Measurements from ENCODE around the gene STK39.
A peak's percentile ranks its signal among the peaks of the same experiment; 100 is the strongest.

The STK39 gene

GRCh38 chr2:168241746-168242145 lies 5.6 kb downstream of the STK39 start:
- no peak for DNase-seq (ENCODE audit: low spot score)

DNA sequence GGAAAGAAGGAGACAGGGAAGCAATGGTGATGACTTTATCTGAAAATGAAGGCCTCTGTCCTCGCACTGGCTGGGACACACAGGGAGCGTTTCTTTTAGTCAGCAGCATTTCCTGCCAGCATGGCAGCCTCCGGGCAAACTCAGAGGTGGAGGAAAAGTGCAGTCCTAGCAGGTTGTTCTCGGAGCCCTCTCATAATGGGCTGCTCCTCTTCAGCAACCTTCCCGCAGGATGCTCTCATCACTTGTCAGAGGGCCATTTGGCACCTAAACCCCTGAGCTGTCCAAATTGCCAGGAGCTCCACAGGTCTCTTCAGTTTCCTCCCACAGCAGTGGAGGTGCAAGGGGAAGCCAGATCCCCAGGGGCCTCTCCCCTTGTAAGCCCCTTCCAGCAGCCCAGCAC lies 6.2 kb downstream of the STK39 start:
- DNase-seq (ENCODE audit: low spot score), result no peak

- no peak for DNase-seq (ENCODE audit: low spot score)
Measured at GRCh38 chr2:168239281-168239680, 8.1 kb downstream of the STK39 start.

- peak; percentile 33 for DNase-seq (ENCODE audit: low spot score)
Measured at GRCh38 chr2:168237741-168238140, 9.7 kb downstream of the STK39 start.

GRCh38 chr2:168234407-168235085 lies 12.8 kb downstream of the STK39 start:
- no peak for DNase-seq (ENCODE audit: low spot score)

- no peak for DNase-seq (ENCODE audit: low spot score)
Measured at GRCh38 chr2:168233726-168234406, 13.5 kb downstream of the STK39 start.

DNA sequence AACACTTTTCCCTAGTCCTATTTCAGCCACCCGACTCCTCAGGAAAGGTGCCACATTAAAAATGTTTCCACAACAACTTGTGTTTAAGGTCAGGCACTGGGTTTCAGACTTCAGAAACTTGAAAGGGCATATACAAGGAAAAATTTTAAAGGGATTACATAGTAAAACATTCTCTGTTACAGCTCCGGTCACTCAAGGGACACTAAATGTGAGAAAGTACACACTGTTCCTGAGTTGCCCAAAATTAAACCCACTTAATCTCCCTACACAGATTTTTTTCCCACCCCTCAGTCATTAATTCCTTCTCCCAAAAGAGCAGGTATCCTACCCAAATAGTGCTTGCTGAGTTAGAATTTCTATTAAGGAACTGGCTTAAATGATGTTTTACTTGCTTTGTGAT lies 14.2 kb downstream of the STK39 start:
- DNase-seq (ENCODE audit: low spot score), result no peak

DNA sequence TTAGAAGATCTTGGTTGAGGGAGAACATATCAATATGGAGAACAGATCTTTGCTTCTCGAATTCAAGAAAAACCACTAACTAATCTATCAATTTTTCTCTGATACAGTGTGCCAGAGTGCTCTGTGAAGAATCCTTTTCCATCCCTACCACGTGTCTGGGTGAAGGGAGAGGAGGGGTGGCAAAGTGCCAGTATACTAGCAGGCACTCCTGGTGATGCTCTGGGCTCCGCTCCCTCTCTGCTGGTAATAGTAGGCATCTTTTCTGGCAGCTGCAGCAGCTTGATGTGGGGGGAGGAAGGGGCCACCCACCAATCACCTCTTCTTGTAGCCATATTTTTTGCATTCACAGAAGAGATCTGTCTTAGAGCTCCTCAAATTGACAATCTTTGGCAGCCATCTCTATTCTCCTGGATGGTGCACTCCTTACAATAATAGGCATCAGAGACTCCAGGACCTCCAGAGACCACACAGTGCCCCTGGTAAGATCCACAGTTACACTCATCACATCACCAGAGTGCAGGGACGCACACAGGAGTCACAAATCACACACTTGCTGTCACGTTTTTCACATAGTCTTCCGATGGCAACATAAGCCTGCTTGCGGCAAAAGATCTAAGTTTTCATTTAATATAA lies 15.7 kb downstream of the STK39 start:
- DNase-seq (ENCODE audit: low spot score), result no peak

DNA sequence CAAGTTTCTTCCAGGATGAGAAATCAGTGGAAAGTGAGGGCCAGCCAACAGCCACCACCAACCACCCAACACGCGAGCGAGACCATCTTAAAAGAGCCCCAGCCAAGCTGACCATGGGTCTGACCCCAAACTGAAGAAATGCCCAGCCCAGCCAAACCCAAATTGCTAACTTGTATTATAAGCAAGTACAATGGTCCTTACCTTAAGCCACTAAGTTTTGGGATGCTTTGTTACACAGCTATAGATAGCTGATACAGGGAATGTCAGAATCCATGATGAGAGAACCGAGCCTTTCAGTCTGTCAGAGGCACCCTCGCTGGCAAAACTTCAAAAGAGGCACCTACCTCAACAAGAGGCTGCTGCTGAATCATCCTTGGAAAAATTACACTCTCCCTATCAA lies 17.0 kb downstream of the STK39 start:
- DNase-seq (ENCODE audit: low spot score), result no peak

GRCh38 chr2:168224346-168224745 lies 23.0 kb downstream of the STK39 start:
- DNase-seq (ENCODE audit: low spot score), result no peak

- DNase-seq (ENCODE audit: low spot score), result no peak
Measured at GRCh38 chr2:168222088-168222487, 25.3 kb downstream of the STK39 start.

DNA sequence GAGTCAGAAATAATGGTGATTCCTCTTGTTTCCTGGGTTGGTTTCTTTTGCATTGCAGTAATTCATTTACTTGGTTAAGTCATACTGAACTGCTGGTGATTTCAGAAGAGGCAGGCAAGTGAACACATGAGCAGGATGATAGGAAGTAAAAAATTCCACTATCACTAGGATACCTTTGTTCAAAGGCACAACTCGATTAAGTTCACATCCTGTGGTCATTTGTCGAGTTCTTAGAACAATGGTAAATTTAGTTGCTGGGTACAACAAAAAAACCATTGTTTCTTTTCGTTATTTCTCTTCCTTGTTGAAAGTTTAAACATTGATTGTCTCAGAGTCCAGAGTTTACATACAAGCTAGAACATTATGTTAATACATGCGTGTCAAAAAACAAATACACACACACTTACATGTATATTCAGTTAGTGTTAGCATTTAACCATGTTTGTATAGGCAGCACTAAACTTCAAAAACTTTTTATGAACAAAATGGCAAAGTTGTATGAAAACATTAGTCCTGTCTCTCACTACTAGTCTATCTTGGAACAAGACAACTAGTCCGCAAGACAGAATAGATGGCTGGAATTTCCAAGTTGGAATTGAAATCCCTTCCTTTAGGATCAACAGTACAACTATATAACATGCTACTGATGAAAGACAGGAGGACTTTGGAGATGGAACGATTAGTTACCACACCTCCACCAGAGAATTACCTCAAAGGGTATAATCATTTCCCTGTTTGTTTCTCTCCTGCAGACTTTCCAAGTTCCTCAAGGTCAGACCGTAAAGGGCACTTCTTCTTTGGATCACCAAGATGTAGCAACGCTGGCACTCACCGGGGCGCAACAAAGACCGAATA lies 26.2 kb downstream of the STK39 start:
- DNase-seq (ENCODE audit: low spot score), result no peak

- no peak for DNase-seq (ENCODE audit: low spot score)
Measured at GRCh38 chr2:168217920-168218319, 29.5 kb downstream of the STK39 start.

DNA sequence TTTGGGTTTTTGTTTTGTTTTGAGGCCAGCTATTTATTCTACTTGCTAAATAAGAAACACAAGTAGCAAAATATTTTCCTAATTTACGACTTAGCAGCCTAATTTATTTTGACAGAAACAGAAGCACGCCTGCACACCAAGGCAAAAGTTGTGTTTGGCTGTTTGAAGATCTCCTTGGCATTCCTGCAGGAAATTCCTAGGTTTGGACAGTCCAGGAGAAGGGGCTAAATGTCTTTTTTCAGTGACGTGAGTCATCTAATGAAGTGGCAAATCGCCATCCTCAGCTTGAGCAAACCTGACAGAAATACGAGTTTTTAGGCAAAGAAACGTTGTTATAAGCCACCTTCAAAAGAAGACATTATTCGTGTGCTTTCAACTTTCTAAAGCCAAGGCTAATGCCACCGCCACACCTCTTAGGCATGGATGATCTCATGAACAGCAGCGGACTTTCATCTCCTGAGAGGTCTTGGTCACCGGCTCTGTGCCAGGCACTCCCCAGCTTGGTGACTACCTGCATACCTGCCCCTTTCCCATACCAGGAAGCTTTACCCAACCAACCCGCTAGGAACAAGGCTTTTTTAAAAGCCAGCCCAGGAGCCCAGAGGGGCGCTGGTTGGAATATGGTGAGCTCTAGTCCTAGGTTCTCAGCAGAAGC lies 30.9 kb downstream of the STK39 start:
- no peak for DNase-seq (ENCODE audit: low spot score)

DNA sequence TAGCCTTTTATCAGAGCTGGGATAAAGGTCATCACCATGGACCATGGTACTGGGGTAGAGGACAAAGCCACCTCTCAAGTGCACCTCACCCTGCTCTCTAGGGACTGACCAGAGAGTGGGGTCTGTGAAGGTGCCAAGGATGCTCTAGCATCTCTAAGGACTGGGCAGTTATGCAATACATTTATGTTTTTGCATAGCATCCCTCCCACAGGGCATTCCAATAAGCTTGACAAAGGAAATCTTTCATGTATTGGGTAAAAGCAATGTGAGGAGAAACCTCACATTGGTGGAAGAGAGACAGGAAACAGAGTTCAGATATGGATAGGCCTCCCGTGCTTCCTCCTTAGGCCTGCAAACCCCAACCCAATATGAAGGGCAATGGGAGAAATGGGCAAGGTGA lies 31.6 kb downstream of the STK39 start:
- no peak for DNase-seq (ENCODE audit: low spot score)

DNA sequence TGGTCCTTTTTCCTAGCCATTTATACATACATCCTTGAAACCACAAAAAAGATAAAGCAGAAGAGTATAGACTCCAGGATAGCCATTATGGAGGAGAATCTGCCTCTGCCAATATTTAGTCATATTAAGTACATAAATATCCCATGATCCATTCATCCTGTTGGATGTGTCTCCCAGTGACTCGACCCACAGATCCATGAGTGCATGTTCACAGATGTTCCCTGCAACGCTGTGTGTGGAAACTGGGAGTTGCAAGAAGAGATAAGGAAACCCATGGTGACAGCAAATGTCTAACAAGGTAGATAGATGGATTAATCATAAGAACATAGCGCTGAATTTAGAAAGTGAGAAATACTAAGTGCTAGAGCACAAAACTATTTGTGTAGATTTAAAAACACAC lies 34.5 kb downstream of the STK39 start:
- no peak for DNase-seq (ENCODE audit: low spot score)

- DNase-seq (ENCODE audit: low spot score), result no peak
Measured at GRCh38 chr2:168212167-168212566, 35.2 kb downstream of the STK39 start.

DNA sequence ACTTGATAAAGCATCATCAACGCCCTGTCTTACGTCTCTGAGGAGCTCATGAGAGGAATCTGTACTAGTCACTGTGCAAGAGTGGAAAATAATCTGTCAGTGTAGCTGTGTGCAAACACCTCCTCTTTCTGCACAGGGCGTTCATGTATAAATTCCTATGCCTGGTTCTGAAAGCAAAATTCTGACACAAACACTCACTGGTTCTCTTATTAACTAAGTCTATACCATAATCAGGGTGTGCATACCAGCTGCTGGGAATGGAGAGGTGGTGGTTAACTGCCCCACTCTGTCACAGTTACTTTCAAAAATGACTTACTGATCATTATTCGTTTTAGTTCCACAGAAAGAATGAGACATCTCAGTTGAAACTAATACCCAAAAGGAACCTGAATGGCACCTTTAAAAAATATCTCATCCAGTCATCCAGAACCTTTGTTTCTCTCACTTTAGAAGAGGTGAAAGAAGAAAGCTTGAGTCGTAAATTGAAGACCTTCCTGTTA lies 35.7 kb downstream of the STK39 start:
- DNase-seq (ENCODE audit: low spot score), result no peak

GRCh38 chr2:168210895-168211570 lies 36.4 kb downstream of the STK39 start:
- peak; percentile 59 for DNase-seq (ENCODE audit: low spot score)

GRCh38 chr2:168210216-168210894 lies 37.0 kb downstream of the STK39 start:
- no peak for DNase-seq (ENCODE audit: low spot score)

DNA sequence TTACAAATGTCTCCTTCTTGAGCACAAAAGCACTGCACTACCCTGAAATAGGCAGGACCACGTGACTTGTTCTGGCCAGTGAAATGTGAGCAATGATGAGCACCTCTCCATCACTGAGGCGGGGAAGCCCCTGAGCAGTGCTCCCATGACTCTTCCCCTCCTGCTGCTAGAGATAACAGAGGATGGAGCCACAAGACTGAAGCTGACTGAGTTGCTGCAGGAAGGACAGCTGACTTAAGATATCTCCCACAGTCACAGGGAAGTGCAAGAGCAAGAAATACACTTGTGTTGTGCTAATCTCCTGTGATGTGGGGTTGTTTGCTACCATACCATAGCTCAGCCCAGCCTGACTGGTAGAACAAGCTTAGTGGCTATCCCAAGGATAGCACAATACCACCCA lies 38.7 kb downstream of the STK39 start:
- no peak for DNase-seq (ENCODE audit: low spot score)

All from AG08396 (cell line).